ENCODE results near the gene CYP4F11.
"Not testable (repeated sequence)": the region's sequence is repeated elsewhere in the genome, so short reads cannot be mapped to it uniquely, and the experiment has no call there.

The CYP4F11 gene

GRCh38 chr19:15934332-15935078 is at the start of gene CYP4F11:
TSS of gene CYP4F11 (minus strand) at chr19:15934529. CDS start at chr19:15934408, 121 bp downstream.
- no peak for DNase-seq

GRCh38 chr19:15979293-15979692 is 45.0 kb upstream of the CYP4F11 start:
- no peak for DNase-seq

- no peak for DNase-seq
Measured at GRCh38 chr19:15977690-15978089, 43.4 kb upstream of the CYP4F11 start.

- DNase-seq: no peak
Measured at GRCh38 chr19:15976836-15977689, 42.7 kb upstream of the CYP4F11 start.

- DNase-seq: no peak
Measured at GRCh38 chr19:15974856-15975255, 40.5 kb upstream of the CYP4F11 start.

- not testable (repeated sequence) for DNase-seq
Measured at GRCh38 chr19:15972043-15972442, 37.7 kb upstream of the CYP4F11 start.

- DNase-seq: no peak
Measured at GRCh38 chr19:15971224-15971780, 37.0 kb upstream of the CYP4F11 start.

GRCh38 chr19:15964231-15964630 is 29.9 kb upstream of the CYP4F11 start:
- DNase-seq: no peak

- DNase-seq: no peak
Measured at GRCh38 chr19:15962319-15962718, 28.0 kb upstream of the CYP4F11 start.

GRCh38 chr19:15954820-15955219 is 20.5 kb upstream of the CYP4F11 start:
- DNase-seq: no peak

GRCh38 chr19:15948223-15949058 is 14.1 kb upstream of the CYP4F11 start, which contains the start of gene OR10H4:
TSS of gene OR10H4 (plus strand) at chr19:15949008. CDS start at chr19:15949008, 0 bp downstream.
- DNase-seq: no peak

GRCh38 chr19:15945301-15945700 is 11.0 kb upstream of the CYP4F11 start:
- no peak for DNase-seq

GRCh38 chr19:15944401-15944800 is 10.1 kb upstream of the CYP4F11 start:
- DNase-seq: no peak

GRCh38 chr19:15937771-15938170 is 3.4 kb upstream of the CYP4F11 start:
- no peak for DNase-seq

- DNase-seq: no peak
Measured at GRCh38 chr19:15936950-15937349, 2.6 kb upstream of the CYP4F11 start.

GRCh38 chr19:15936173-15936572 is 1.8 kb upstream of the CYP4F11 start:
- no peak for DNase-seq

GRCh38 chr19:15935167-15935702 is 906 bp upstream of the CYP4F11 start:
- DNase-seq: no peak

GRCh38 chr19:15933761-15934331 is 483 bp downstream of the CYP4F11 start:
- not testable (repeated sequence) for DNase-seq

- DNase-seq: no peak
Measured at GRCh38 chr19:15928321-15928720, 6.0 kb downstream of the CYP4F11 start.

- no peak for DNase-seq
Measured at GRCh38 chr19:15926484-15926883, 7.8 kb downstream of the CYP4F11 start.

GRCh38 chr19:15923702-15924101 is 10.6 kb downstream of the CYP4F11 start:
- no peak for DNase-seq

GRCh38 chr19:15922021-15922420 is 12.3 kb downstream of the CYP4F11 start:
- DNase-seq: no peak

Data from NCI-H345 (cell line).